Right lobe of liver (tissue), 4 donors: ENCODE data around the gene CRYBG1.
"Not testable (repeated sequence)": the region's sequence is repeated elsewhere in the genome, so short reads cannot be mapped to it uniquely, and the experiment has no call there.

Experiments
- POLR2A ChIP-seq: fragments of 450-650 bp; IDR thresholded peaks from one replicate; pipeline ENCODE4 v1.6.1; 2017; ENCODE audit warnings: antibody characterized with exemption, mild to moderate bottlenecking
- TF ChIP-seq, protein P1 (sequence below), 4 donors: fragments of 200-600 bp in 3 of 4; fragments of 450-650 bp in 1 of 4; IDR thresholded peaks; one replicate each; pipeline versions ENCODE4 v1.5.1 to v1.8.0; 2016 to 2022; ENCODE audit warnings: antibody characterized with exemption in 4 of 4, mild to moderate bottlenecking in 2 of 4
- donor health status: DM: no; HTN: no; CAD: no.
- donor health status: DM: no; HTN: no; CAD: no.
- donor health status: DM: no; HTN: yes; CAD: no.

DNA sequence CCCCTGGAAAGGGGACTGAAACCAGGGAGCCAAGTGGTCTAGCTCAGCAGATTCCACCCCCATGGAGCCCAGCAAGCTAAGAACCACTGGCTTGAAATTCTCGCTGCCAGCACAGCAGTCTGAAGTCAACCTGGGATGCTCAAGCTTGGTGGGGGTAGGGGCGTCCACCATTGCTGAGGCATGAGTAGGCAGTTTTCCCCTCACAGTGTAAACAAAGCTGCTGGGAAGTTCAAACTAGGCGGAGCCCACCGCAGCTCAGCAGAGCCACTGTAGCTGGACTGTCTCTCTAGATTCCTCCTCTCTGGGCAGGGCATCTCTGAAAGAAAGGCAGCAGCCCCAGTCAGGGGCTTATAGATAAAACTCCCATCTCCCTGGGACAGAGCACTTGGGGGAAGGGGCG, 44.5 kb downstream of the CRYBG1 start:
- TF ChIP-seq, protein P1, sequence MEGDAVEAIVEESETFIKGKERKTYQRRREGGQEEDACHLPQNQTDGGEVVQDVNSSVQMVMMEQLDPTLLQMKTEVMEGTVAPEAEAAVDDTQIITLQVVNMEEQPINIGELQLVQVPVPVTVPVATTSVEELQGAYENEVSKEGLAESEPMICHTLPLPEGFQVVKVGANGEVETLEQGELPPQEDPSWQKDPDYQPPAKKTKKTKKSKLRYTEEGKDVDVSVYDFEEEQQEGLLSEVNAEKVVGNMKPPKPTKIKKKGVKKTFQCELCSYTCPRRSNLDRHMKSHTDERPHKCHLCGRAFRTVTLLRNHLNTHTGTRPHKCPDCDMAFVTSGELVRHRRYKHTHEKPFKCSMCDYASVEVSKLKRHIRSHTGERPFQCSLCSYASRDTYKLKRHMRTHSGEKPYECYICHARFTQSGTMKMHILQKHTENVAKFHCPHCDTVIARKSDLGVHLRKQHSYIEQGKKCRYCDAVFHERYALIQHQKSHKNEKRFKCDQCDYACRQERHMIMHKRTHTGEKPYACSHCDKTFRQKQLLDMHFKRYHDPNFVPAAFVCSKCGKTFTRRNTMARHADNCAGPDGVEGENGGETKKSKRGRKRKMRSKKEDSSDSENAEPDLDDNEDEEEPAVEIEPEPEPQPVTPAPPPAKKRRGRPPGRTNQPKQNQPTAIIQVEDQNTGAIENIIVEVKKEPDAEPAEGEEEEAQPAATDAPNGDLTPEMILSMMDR (IDR thresholded peaks at IDR 0.05) = not testable (repeated sequence)
- TF ChIP-seq POLR2A = not testable (repeated sequence)
